Measurements from ENCODE around the gene TTC39C. TPM values are rescaled to one million over a fixed set of nuclear protein-coding genes. Genes with fewer than 3 reads are reported as not detected.

Gene TTC39C
- total RNA-seq, 1 donor from 2014 or later = 30.1 TPM

DNA sequence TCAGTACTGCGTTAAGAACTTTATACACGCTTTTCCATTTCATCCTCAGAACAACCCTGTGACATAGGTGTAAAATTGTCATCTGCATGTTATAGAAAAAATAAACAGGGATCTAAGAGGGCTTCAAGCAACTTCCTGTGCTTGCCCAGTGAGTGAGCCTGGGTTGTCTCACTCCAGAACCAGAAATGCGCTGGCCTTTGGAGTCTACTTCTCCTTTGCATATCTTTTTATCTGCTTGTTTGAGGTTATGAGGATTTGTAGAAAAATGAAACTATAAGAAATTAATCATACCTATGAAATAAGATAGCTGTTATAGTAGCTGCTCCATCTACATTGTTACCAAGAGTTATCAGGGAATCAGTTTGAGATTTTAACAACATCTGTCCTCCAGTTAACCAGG, 69.0 kb downstream of the TTC39C start:
- no peaks in the 10 kb centered on the region for H3K27me3 Mint-ChIP-seq
- H3K36me3 Mint-ChIP-seq (ENCODE audit: insufficient read depth) = peaks cover 15% of the 10 kb centered on the region
- H3K4me1 Mint-ChIP-seq (ENCODE audit: low read depth) = peaks cover 4% of the 10 kb centered on the region
- H3K27ac Mint-ChIP-seq = no peak overlapping the region
- no peaks in the 10 kb centered on the region for H3K9me3 Mint-ChIP-seq (ENCODE audit: low read depth)
- TF ChIP-seq, protein P1, sequence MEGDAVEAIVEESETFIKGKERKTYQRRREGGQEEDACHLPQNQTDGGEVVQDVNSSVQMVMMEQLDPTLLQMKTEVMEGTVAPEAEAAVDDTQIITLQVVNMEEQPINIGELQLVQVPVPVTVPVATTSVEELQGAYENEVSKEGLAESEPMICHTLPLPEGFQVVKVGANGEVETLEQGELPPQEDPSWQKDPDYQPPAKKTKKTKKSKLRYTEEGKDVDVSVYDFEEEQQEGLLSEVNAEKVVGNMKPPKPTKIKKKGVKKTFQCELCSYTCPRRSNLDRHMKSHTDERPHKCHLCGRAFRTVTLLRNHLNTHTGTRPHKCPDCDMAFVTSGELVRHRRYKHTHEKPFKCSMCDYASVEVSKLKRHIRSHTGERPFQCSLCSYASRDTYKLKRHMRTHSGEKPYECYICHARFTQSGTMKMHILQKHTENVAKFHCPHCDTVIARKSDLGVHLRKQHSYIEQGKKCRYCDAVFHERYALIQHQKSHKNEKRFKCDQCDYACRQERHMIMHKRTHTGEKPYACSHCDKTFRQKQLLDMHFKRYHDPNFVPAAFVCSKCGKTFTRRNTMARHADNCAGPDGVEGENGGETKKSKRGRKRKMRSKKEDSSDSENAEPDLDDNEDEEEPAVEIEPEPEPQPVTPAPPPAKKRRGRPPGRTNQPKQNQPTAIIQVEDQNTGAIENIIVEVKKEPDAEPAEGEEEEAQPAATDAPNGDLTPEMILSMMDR (IDR thresholded peaks at IDR 0.05; ENCODE audit: unreplicated experiment) = no peak
- no peak for DNase-seq (ENCODE audit: low spot score, unreplicated experiment)
- H3K4me3 Mint-ChIP-seq (ENCODE audit: low read depth) = no peak overlapping the region

DNA sequence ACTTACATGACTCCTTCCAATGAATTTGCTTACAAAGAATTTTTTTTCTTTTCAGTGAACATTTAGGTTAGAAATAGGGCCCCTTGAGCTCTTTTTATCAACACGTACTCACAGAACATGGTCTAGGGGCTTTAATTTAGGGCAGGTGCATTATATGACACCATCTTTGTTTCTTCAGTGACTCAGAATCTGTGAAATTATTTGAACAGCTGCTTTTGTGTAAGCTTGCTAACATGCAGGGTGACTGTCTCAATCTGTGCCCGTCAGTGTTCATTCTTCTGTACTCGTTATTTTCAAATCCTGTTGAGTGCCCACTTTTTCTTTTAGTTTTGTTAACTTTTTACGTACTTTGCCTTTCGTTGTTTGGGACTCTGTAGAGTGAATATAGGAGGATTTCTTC, 71.5 kb downstream of the TTC39C start:
- peaks cover 15% of the 10 kb centered on the region for H3K36me3 Mint-ChIP-seq (ENCODE audit: insufficient read depth)
- no peaks in the 10 kb centered on the region for H3K9me3 Mint-ChIP-seq (ENCODE audit: low read depth)
- no peaks in the 10 kb centered on the region for H3K27me3 Mint-ChIP-seq
- DNase-seq (ENCODE audit: low spot score, unreplicated experiment) = no peak
- H3K27ac Mint-ChIP-seq = peak overlapping the region; percentile 0
- TF ChIP-seq, protein P1 (IDR thresholded peaks at IDR 0.05; ENCODE audit: unreplicated experiment) = no peak
- H3K4me3 Mint-ChIP-seq (ENCODE audit: low read depth) = no peak overlapping the region
- peaks cover 7% of the 10 kb centered on the region for H3K4me1 Mint-ChIP-seq (ENCODE audit: low read depth)

DNA sequence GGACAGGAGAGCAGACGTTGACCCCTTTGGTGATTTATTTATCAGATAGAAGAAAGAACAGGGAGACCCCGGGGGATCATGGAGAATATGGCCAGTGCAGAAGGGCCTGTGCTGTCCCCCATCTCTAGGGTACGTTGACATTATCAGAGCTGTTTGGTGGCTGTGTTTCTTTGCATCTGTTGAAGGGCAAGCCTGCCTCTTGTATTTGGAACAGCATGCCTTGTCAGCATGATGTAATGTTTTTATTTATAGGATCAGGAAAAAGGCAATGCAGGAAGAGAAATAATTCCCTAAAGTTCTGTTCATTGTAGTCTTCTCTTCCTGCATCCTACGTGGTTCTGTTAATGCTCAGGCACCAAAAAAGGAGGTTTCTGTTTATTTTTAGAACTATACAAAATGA, 74.5 kb downstream of the TTC39C start:
- no peak overlapping the region for H3K4me3 Mint-ChIP-seq (ENCODE audit: low read depth)
- H3K27me3 Mint-ChIP-seq = no peaks in the 10 kb centered on the region
- peaks cover 15% of the 10 kb centered on the region for H3K36me3 Mint-ChIP-seq (ENCODE audit: insufficient read depth)
- TF ChIP-seq, protein P1 (IDR thresholded peaks at IDR 0.05; ENCODE audit: unreplicated experiment) = no peak
- H3K27ac Mint-ChIP-seq = no peak overlapping the region
- peaks cover 7% of the 10 kb centered on the region for H3K4me1 Mint-ChIP-seq (ENCODE audit: low read depth)
- H3K9me3 Mint-ChIP-seq (ENCODE audit: low read depth) = no peaks in the 10 kb centered on the region
- DNase-seq (ENCODE audit: low spot score, unreplicated experiment) = no peak

DNA sequence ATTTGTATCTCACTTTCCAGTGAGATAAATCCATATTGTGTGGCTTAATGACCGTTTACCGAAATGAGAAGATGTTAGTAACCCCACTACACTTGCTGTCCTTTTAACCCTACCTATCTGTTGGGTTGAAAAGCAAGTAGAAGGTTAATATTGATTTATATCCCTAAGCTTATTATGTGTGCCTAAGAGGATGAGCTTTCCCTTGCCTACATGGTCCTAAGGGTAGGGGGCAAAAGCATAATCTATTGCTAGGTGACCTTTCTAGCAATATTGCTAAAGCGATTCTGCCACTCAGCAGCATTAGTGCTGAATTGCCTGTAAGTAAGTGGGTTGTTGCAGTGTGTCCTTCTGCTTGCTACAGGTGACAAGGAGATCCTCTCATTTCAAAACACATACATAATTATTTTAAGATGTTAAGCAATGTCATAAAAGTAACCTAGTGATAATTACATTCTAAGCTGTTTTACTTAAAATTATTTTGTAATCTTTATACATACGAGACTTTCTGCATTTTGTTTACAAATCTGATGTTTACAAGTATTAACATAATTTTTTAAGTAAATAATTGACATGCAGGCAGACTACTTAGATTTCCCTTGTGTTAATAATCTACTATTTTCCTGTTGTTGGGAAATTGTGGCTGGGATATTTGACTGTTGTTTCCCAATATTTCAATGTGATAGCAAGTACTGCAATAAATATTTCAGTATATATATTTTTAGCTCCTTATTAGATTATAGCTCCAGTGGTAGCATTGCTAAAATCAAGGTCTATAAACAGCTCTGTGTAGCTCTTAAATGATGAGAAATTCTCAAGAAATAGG, 75.2 kb downstream of the TTC39C start:
- Mint-ChIP-seq H3K4me1 (ENCODE audit: low read depth) (peaks cover 7% of the 10 kb centered on the region), H3K4me3 (ENCODE audit: low read depth) (no peak overlapping the region), H3K36me3 (ENCODE audit: insufficient read depth) (peaks cover 15% of the 10 kb centered on the region)

DNA sequence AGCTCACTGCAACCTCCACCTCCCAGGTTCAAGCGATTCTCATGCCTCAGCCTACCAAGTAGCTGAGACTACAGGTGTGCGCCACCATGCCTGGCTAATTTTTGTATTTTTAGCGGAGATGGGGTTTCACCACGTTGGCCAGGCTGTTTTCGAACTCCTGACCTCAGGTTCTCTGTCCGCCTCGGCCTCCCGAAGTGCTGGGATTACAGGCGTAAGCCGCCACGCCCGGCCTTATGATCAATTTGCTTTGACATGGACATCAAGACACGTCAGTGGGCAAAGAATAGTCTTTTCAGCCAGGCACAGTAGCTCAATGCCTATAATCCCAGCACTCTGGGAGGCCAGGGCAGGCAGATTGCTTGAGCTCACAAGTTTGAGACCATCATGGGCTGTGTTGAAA, 76.3 kb downstream of the TTC39C start:
- H3K4me1 Mint-ChIP-seq (ENCODE audit: low read depth) = peaks cover 7% of the 10 kb centered on the region
- TF ChIP-seq, protein P1 (IDR thresholded peaks at IDR 0.05; ENCODE audit: unreplicated experiment) = no peak

More for the DNA sequence above, 75.2 kb downstream of the TTC39C start:
- TF ChIP-seq, protein P1 (IDR thresholded peaks at IDR 0.05; ENCODE audit: unreplicated experiment) = no peak
- no peaks in the 10 kb centered on the region for H3K9me3 Mint-ChIP-seq (ENCODE audit: low read depth)
- no peak overlapping the region for H3K27ac Mint-ChIP-seq
- DNase-seq (ENCODE audit: low spot score, unreplicated experiment) = no peak
- H3K27me3 Mint-ChIP-seq = no peaks in the 10 kb centered on the region

More for the DNA sequence above, 76.3 kb downstream of the TTC39C start:
- Mint-ChIP-seq H3K27ac (no peak overlapping the region), H3K36me3 (ENCODE audit: insufficient read depth) (peaks cover 12% of the 10 kb centered on the region), H3K27me3 (no peaks in the 10 kb centered on the region), H3K9me3 (ENCODE audit: low read depth) (no peaks in the 10 kb centered on the region), H3K4me3 (ENCODE audit: low read depth) (no peak overlapping the region)
- DNase-seq (ENCODE audit: low spot score, unreplicated experiment) = no peak

Measured in progenitor cell of endocrine pancreas (in vitro differentiated cells).